ENCODE results near the gene IST1.
"Not testable (repeated sequence)": the region's sequence is repeated elsewhere in the genome, so short reads cannot be mapped to it uniquely, and the experiment has no call there.

Gene IST1

GRCh38 chr16:71882505-71883167, 12.7 kb upstream of the IST1 start:
- peak; percentile 84 for FAIRE-seq

GRCh38 chr16:71883168-71883848, 12.0 kb upstream of the IST1 start:
- no peak for FAIRE-seq

GRCh38 chr16:71883849-71884638, 11.3 kb upstream of the IST1 start, which contains the start of gene ZNF821:
Gene ZNF821, minus strand, starts transcription at chr16:71884182. Its CDS starts 4,236 bp downstream, at chr16:71879946.
- FAIRE-seq, result no peak

- no peak for FAIRE-seq
Observed at GRCh38 chr16:71885261-71885650, 10.1 kb upstream of the IST1 start.

- FAIRE-seq, result no peak
Observed at GRCh38 chr16:71889147-71889546, 6.2 kb upstream of the IST1 start.

GRCh38 chr16:71893888-71894228, 1.5 kb upstream of the IST1 start:
- FAIRE-seq, result no peak

- FAIRE-seq, result no peak
Observed at GRCh38 chr16:71894229-71894920, 956 bp upstream of the IST1 start.

GRCh38 chr16:71895679-71896365, 491 bp downstream of the IST1 start:
- no peak for FAIRE-seq

GRCh38 chr16:71896764-71897368, 1.5 kb downstream of the IST1 start:
- FAIRE-seq, result no peak

- FAIRE-seq, result no peak
Observed at GRCh38 chr16:71899171-71899570, 3.8 kb downstream of the IST1 start.

- FAIRE-seq, result no peak
Observed at GRCh38 chr16:71902656-71903365, 7.5 kb downstream of the IST1 start.

GRCh38 chr16:71903608-71904007, 8.3 kb downstream of the IST1 start:
- no peak for FAIRE-seq

GRCh38 chr16:71904239-71904638, 8.9 kb downstream of the IST1 start:
- FAIRE-seq, result no peak

- FAIRE-seq, result not testable (repeated sequence)
Observed at GRCh38 chr16:71905765-71906164, 10.4 kb downstream of the IST1 start.

GRCh38 chr16:71911121-71911520, 15.8 kb downstream of the IST1 start:
- FAIRE-seq, result no peak

GRCh38 chr16:71912534-71913275, 17.4 kb downstream of the IST1 start:
- FAIRE-seq, result no peak

- FAIRE-seq, result no peak
Observed at GRCh38 chr16:71914802-71915201, 19.5 kb downstream of the IST1 start.

GRCh38 chr16:71915350-71915749, 20.0 kb downstream of the IST1 start:
- FAIRE-seq, result no peak

- no peak for FAIRE-seq
Observed at GRCh38 chr16:71916397-71916920, 21.1 kb downstream of the IST1 start.

- no peak for FAIRE-seq
Observed at GRCh38 chr16:71917900-71918299, 22.6 kb downstream of the IST1 start.

GRCh38 chr16:71919035-71919434, 23.7 kb downstream of the IST1 start:
- FAIRE-seq, result no peak
